GDM1 (cell line): ENCODE results near the gene ANKRD9.
"Not testable (repeated sequence)": the region's sequence is repeated elsewhere in the genome, so short reads cannot be mapped to it uniquely, and the experiment has no call there.

ENCODE experiments used
- DNase-seq: peaks from one replicate; lab custom pipeline; 2025; lab: John Stamatoyannopoulos, UW

ANKRD9 gene

DNA sequence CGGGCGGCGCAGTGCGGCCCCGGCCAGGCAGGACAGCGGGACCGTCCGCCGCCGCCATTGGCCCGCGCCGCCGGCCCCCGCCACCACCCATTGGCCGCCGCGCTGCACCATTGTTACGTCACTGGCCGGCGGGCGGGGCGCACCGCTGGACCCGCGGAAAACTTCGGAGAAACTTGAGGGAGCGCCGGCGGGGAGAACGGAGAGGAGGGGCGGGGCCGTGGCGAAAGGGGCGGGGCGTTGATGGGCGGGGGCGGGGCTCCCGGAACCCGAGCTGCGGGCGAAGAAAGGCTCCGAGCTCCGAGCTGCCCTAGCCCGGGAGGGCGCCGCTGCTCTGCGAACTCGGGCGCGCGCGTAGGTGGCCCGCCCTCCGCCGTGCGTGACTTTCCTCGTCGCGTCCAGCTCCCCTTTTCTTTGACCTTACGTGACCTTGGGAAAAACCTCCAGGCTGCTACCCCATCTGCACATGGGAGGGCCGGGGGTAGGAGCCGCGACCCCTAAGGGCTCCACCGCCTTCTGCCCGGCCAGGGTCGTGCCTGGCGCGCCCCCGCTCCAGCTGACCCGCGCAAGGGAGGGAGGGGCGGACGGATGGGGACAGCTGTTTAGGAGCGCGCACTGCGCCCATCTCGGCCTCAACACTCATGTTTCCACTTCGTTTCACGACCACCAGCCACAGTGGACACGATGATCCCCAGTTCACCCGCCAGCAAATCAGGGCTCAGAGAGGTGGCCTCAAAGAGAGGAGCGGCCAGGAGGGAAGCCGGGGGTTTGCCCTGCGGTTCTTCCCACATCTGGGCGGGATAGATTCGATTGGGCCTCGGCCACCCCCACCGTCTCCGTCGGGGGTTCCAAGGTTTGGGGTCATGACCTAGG, at the start of gene ANKRD9:
ANKRD9 (minus strand) TSS at position 31 of the 870 bp plus-strand sequence. CDS start 1,887 bp downstream, outside the sequence.
- peak; percentile 89 for DNase-seq

DNA sequence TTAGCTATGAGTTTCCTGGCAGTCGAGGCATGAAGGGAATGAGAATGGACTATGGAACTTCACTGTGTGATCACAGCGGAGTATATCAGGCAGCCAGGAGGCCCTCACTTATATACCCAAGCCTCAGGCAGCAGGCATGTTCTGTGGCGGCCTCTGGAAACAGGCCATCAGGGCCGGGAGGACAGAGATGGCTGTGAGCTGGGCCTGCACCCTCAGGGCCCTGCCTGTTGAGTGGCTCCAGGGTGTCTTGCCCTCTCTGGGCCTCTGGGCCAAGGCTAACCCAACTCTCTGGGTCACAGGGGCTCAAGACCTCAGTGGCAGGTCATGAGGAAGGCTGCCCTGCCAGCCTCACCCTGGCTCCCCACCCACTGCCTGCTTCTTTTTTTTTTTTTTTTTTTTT, 49.0 kb upstream of the ANKRD9 start:
- no peak for DNase-seq

GRCh38 chr14:102557434-102558226, 48.1 kb upstream of the ANKRD9 start:
- no peak for DNase-seq

GRCh38 chr14:102556098-102556677, 46.6 kb upstream of the ANKRD9 start:
- no peak for DNase-seq

- no peak for DNase-seq
Measured at GRCh38 chr14:102554821-102555819, 45.5 kb upstream of the ANKRD9 start.

GRCh38 chr14:102551995-102552705, 42.6 kb upstream of the ANKRD9 start:
- DNase-seq = no peak

- not testable (repeated sequence) for DNase-seq
Measured at GRCh38 chr14:102550927-102551401, 41.4 kb upstream of the ANKRD9 start.

GRCh38 chr14:102548616-102549240, 39.2 kb upstream of the ANKRD9 start:
- no peak for DNase-seq

DNA sequence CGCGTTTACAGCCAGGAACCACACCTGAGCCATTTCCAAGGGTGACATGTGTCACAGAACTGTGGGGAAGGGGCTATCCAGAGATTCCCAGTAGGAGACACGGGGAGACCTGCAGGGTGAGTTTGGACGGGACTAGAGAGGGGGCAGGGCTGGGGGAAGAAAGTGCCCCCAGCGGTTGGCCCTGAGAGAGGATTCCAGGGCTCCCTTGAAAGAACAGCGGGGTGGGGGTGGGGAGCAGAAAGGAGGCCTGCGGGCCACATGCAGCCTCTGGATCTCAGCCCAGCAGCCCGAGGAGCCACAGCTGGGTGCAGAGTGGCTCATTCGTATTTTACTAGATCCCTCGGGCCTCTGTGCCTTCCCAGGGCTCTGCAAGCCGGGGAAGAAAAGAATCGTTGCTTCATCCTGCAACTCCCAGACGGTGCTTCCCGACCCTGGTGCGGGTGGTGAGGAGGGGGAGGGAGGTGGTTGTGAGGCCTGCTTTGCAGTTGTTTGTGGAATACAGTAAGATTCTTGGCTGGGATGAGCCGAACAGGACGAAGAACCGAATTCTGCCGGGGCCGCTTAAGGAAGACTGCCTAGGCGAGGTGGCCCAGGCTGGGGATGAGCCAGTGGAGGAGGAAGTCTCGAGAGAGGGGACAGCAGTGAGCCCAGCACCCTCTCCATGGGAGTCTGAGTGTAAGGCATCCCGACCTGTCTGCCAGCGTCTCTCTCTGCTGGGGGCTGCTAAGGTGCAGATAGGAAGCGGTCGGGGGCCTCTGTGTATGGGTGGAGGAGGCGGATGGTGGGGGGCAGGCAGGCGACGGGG, 36.1 kb upstream of the ANKRD9 start:
- DNase-seq = no peak

- no peak for DNase-seq
Measured at GRCh38 chr14:102544747-102545460, 35.3 kb upstream of the ANKRD9 start.

GRCh38 chr14:102544046-102544746, 34.6 kb upstream of the ANKRD9 start:
- no peak for DNase-seq

DNA sequence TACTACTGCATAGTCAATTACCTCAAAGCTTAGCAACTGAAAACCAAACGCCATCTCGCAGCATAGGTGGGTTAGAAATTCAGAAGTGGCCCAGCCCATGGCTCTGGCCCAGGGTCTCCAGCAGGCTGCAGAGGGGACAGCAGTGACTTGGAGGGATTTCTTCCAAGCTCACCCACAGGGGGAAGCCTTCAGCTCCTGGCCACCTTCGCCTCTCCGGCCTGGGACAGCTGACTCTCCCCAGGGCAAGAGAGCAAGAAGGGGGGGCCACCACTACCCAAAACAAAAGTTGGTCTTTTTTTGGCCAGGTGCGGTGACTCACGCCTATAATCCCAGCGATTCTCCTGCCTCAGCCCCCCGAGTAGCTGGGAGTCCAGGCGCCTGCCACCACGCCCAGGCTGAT, 32.2 kb upstream of the ANKRD9 start:
- no peak for DNase-seq

- DNase-seq = not testable (repeated sequence)
Measured at GRCh38 chr14:102541029-102541491, 31.5 kb upstream of the ANKRD9 start.

DNA sequence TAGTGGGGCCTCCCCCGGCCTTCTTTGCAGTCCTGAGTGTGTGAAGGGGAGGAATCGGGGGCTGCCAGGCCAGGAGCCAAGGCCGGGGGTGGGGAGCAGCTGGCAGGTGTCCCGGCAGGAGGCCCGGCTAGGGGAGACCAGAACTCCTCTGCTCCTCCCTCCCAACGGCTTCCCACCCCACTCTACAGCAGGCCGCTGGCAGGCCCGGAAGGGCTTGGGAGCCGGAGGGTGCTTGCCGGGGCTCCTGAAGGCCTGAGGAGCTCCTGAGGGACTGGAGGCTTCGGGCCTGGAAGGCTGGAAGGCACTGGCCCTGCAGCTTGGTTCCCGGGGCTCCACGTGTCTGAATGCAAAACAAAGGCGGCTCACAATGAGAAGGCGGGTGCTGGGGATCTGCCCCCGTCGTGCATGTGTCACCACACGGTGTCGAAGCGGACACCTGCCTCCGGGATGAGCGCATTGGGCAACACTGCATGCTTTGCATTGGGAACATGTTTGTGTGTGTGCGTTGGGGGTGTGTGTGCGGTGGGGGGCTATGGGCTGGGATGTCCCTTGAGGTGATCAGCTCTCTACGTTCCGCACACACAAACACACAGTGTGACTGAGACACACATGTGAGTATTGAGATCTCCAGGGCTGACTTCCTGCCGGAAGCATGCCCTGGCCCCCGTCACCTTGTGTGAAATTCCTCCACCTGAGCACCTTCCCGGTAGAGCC, 30.9 kb upstream of the ANKRD9 start:
- no peak for DNase-seq

DNA sequence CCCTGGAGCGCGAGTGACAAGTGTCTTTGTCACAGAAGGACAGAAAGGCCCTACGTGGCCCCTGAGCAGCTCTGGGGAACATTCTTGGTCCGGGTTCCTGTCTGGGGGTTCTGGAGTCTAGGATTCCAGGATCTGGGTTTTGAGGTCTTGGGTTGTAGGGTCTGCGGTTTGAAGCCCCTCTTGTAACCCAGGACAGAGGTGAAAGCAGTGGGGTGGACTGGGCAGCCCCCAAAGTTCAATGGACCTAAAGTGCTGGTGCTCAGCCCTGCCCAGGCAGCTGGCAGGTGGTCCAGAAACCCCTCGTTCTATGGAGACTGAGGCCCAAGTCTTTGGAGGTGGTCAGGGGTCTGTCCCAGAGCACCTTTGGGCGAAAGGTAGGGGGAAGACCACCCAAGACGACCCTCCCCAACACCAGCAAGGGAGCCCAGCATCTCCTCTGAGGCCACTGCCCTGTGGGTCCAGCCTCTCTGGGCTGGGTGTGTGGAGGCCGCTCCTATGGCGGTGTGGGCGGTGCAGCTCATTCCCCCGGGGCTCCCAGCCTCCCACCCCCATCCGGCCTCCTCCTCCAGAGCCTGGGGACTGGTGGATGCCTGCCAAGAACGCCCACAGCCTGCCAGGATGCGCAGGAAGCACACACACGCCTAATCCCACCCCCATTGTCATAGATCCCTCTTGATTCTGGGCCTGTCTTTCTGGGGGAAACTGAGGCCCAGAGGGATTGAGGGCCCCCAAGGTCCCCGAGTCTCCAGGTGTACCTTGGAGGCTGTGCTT, 30.2 kb upstream of the ANKRD9 start:
- no peak for DNase-seq
